NOMO-1 treated with DMSO at 0.1 percent for 48 hours (cell line): ENCODE results near the gene SLC15A4.
A peak's percentile ranks its signal among the peaks of the same experiment; 100 is the strongest.
"Not testable (repeated sequence)": the region's sequence is repeated elsewhere in the genome, so short reads cannot be mapped to it uniquely, and the experiment has no call there.

Experiments used
- DNase-seq: peaks from one replicate; lab custom pipeline; 2025; ENCODE audit not compliant: unreplicated experiment; lab: John Stamatoyannopoulos, UW

Gene SLC15A4

GRCh38 chr12:128823916-128824839, at the start of gene SLC15A4:
SLC15A4 (minus strand) TSS chr12:128823958; CDS start chr12:128823943, 15 bp downstream.
- peak; percentile 94 for DNase-seq

- no peak for DNase-seq
Measured at GRCh38 chr12:128872303-128872702, 48.5 kb upstream of the SLC15A4 start.

- peak; percentile 15 for DNase-seq
Measured at GRCh38 chr12:128871516-128871892, 47.7 kb upstream of the SLC15A4 start.

- DNase-seq: no peak
Measured at GRCh38 chr12:128867466-128867865, 43.7 kb upstream of the SLC15A4 start.

GRCh38 chr12:128864516-128865186, 40.9 kb upstream of the SLC15A4 start:
- no peak for DNase-seq

- DNase-seq: no peak
Measured at GRCh38 chr12:128863957-128864356, 40.2 kb upstream of the SLC15A4 start.

- DNase-seq: no peak
Measured at GRCh38 chr12:128861226-128862016, 37.7 kb upstream of the SLC15A4 start.

GRCh38 chr12:128859311-128859710, 35.6 kb upstream of the SLC15A4 start:
- DNase-seq: no peak

GRCh38 chr12:128857133-128857763, 33.5 kb upstream of the SLC15A4 start:
- peak; percentile 74 for DNase-seq

GRCh38 chr12:128856791-128857078, 33.0 kb upstream of the SLC15A4 start:
- no peak for DNase-seq

- DNase-seq: no peak
Measured at GRCh38 chr12:128856035-128856790, 32.5 kb upstream of the SLC15A4 start.

- DNase-seq: no peak
Measured at GRCh38 chr12:128853600-128854197, 29.9 kb upstream of the SLC15A4 start.

GRCh38 chr12:128852885-128853599, 29.3 kb upstream of the SLC15A4 start, which contains the start of gene GLT1D1:
GLT1D1 (plus strand) TSS chr12:128853478; CDS start chr12:128853582, 104 bp downstream.
- no peak for DNase-seq

GRCh38 chr12:128852026-128852698, 28.4 kb upstream of the SLC15A4 start:
- DNase-seq: no peak

- DNase-seq: not testable (repeated sequence)
Measured at GRCh38 chr12:128851429-128851828, 27.7 kb upstream of the SLC15A4 start.

- DNase-seq: no peak
Measured at GRCh38 chr12:128850400-128850799, 26.6 kb upstream of the SLC15A4 start.

GRCh38 chr12:128849806-128850205, 26.0 kb upstream of the SLC15A4 start:
- not testable (repeated sequence) for DNase-seq

GRCh38 chr12:128848371-128848770, 24.6 kb upstream of the SLC15A4 start:
- DNase-seq: no peak

GRCh38 chr12:128846671-128847070, 22.9 kb upstream of the SLC15A4 start:
- not testable (repeated sequence) for DNase-seq
